Esophagus squamous epithelium (tissue), 5 donors: Measurements from ENCODE around the gene CMTM7. TPM values are rescaled to one million over a fixed set of nuclear protein-coding genes. Genes with fewer than 3 reads are reported as not detected.

Experiments
- DNase-seq: peaks from one replicate; lab custom pipeline; 2025; lab: John Stamatoyannopoulos, UW
- H3K27ac ChIP-seq, 4 donors: fragments of 200-600 bp; sonication (generic); one replicate each; pipeline ENCODE4 v1.5.1; 2016 to 2019; ENCODE audit warnings: mild to moderate bottlenecking in 1 of 4
- H3K27me3 ChIP-seq, 4 donors: fragments of 200-600 bp; sonication (generic); 1 replicate in 3 of 4; 2 replicates in 1 of 4; pipeline versions ENCODE4 v1.5.1 to v1.6.0; 2017 to 2021; ENCODE audit warnings: antibody characterized with exemption in 1 of 4
- H3K36me3 ChIP-seq, 3 donors: fragments of 200-600 bp; sonication (generic); one replicate each; pipeline ENCODE4 v1.5.1; 2016 to 2019
- H3K4me1 ChIP-seq, 3 donors: fragments of 200-600 bp; sonication (generic); one replicate each; pipeline ENCODE4 v1.5.1; 2017 to 2019
- H3K4me3 ChIP-seq, 4 donors: fragments of 200-600 bp; sonication (generic); 1 replicate in 3 of 4; 2 replicates in 1 of 4; pipeline ENCODE4 v1.5.1; 2016 to 2019; ENCODE audit warnings: mild to moderate bottlenecking in 2 of 4, moderate library complexity in 1 of 4
- H3K9me3 ChIP-seq, 3 donors: fragments of 200-600 bp; sonication (generic); one replicate each; pipeline ENCODE4 v1.5.1; 2016 to 2019
- POLR2A ChIP-seq, 4 donors: fragments of 450-650 bp; IDR thresholded peaks; one replicate each; pipeline ENCODE4 v1.6.1; 2017; ENCODE audit warnings: antibody characterized with exemption in 4 of 4, mild to moderate bottlenecking in 4 of 4, moderate library complexity in 3 of 4
- WGBS, 2 donors: methylation state at CpG; one replicate each; pipeline ENCODE4 v1.1.5; 2018; 5-methylcytosine and 5-hydroxymethylcytosine counted together
- intact Hi-C: fragments of 100-400 bp; cut with DNase I; formaldehyde crosslinking; loops from one replicate; pipeline ENCODE4 v1.15.0; 2022
- total RNA-seq, 4 donors: library from RNA; depleted of rRNA; stranded (reverse); fragments of >200 nt; gene quantifications; one replicate each; pipeline ENCODE4 v1.1.0, GENCODE V29; 2016
- TF ChIP-seq, protein P1 (sequence below), 6 experiments: fragments of 450-650 bp in 4 of 6; fragments of 200-600 bp in 2 of 6; sonication (generic) in 2 of 6; IDR thresholded peaks; one replicate each; pipeline ENCODE4 v1.5.1; 2016 to 2019; ENCODE audit warnings: antibody characterized with exemption in 6 of 6, mild to moderate bottlenecking in 4 of 6, moderate library complexity in 4 of 6
- donor health status: DM: yes; HTN: yes; CAD: no.

CMTM7 gene
- total RNA-seq, 4 donors from 2014 or later = 0.35 to 6.7 (median 3.0) TPM; not detected in 1

GRCh38 chr3:32498252-32498651 is 106.6 kb downstream of the CMTM7 start:
- no peak overlapping the region for H3K27ac ChIP-seq
- TF ChIP-seq, protein P1, sequence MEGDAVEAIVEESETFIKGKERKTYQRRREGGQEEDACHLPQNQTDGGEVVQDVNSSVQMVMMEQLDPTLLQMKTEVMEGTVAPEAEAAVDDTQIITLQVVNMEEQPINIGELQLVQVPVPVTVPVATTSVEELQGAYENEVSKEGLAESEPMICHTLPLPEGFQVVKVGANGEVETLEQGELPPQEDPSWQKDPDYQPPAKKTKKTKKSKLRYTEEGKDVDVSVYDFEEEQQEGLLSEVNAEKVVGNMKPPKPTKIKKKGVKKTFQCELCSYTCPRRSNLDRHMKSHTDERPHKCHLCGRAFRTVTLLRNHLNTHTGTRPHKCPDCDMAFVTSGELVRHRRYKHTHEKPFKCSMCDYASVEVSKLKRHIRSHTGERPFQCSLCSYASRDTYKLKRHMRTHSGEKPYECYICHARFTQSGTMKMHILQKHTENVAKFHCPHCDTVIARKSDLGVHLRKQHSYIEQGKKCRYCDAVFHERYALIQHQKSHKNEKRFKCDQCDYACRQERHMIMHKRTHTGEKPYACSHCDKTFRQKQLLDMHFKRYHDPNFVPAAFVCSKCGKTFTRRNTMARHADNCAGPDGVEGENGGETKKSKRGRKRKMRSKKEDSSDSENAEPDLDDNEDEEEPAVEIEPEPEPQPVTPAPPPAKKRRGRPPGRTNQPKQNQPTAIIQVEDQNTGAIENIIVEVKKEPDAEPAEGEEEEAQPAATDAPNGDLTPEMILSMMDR (IDR thresholded peaks at IDR 0.05) = no peak
- TF ChIP-seq POLR2A (IDR thresholded peaks at IDR 0.05) = no peak
- no peak overlapping the region for H3K4me3 ChIP-seq
- DNase-seq = no peak
- H3K9me3 ChIP-seq = no peaks in the 10 kb centered on the region
- peaks cover 0 to 66% (median 33%) of the 10 kb centered on the region in 3 donors for H3K4me1 ChIP-seq
- WGBS, 2 donors = 78 to 79% methylated on average over 3 of the region's 3 CpGs
- H3K27me3 ChIP-seq = no peaks in the 10 kb centered on the region
- no peaks in the 10 kb centered on the region for H3K36me3 ChIP-seq
- intact Hi-C loops = no loop called here

DNA sequence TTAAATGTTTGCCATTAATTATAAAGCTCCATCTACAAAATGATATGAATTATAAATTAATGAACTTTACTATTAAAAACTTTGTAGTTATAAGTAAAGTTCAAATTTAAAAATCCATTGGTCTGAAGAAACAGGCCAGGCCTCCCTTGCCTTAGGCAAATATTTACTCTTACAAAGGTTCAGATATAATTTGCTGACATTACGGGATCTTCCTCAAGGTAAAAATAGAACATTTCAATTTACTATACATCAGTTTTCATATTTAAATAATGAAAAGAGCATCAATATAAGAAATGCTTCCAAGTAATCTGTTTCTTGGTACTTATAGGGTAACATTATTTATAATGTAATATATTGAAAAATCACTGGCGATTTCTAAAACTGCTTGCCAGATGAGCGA is 107.3 kb downstream of the CMTM7 start:
- DNase-seq = no peak
- Histone ChIP-seq H3K4me3 (no peak overlapping the region), H3K9me3 (no peaks in the 10 kb centered on the region), H3K4me1 (peaks cover 0 to 59% (median 33%) of the 10 kb centered on the region in 3 donors), H3K27ac (no peak overlapping the region), H3K36me3 (no peaks in the 10 kb centered on the region), H3K27me3 (no peaks in the 10 kb centered on the region)
- TF ChIP-seq, protein P1 (IDR thresholded peaks at IDR 0.05) = no peak
- no peak for TF ChIP-seq POLR2A (IDR thresholded peaks at IDR 0.05)
- intact Hi-C loops = no loop called here
- 91 to 97% methylated on average over 3 of the region's 3 CpGs for WGBS, 2 donors

- H3K4me1 ChIP-seq = peaks cover 0 to 53% (median 28%) of the 10 kb centered on the region in 3 donors
- TF ChIP-seq, protein P1 (IDR thresholded peaks at IDR 0.05) = no peak
- TF ChIP-seq POLR2A (IDR thresholded peaks at IDR 0.05) = no peak
- no peak overlapping the region for H3K4me3 ChIP-seq
- WGBS, 2 donors = 87 to 89% methylated on average over 2 of the region's 2 CpGs
- no peak overlapping the region for H3K27ac ChIP-seq
- H3K9me3 ChIP-seq = no peaks in the 10 kb centered on the region
- no peaks in the 10 kb centered on the region for H3K36me3 ChIP-seq
- intact Hi-C loops = no loop called here
- no peak for DNase-seq
- H3K27me3 ChIP-seq = no peaks in the 10 kb centered on the region
Observed at GRCh38 chr3:32499585-32499984, 107.9 kb downstream of the CMTM7 start.

- Histone ChIP-seq H3K4me3 (no peak overlapping the region), H3K4me1 (peaks cover 0 to 47% (median 25%) of the 10 kb centered on the region in 3 donors), H3K27ac (no peak overlapping the region), H3K27me3 (no peaks in the 10 kb centered on the region), H3K36me3 (no peaks in the 10 kb centered on the region), H3K9me3 (no peaks in the 10 kb centered on the region)
- DNase-seq = no peak
- intact Hi-C loops = no loop called here
- WGBS, 2 donors = 58 to 62% methylated on average over 2 of the region's 2 CpGs
- no peak for TF ChIP-seq POLR2A (IDR thresholded peaks at IDR 0.05)
- TF ChIP-seq, protein P1 (IDR thresholded peaks at IDR 0.05) = no peak
Observed at GRCh38 chr3:32500231-32500630, 108.6 kb downstream of the CMTM7 start.

GRCh38 chr3:32500880-32501782 is 109.5 kb downstream of the CMTM7 start:
- WGBS, 2 donors = 53 to 70% methylated on average over 24 to 25 of the region's 25 CpGs
- no peaks in the 10 kb centered on the region for H3K27me3 ChIP-seq
- H3K4me1 ChIP-seq = peaks cover 0 to 38% (median 17%) of the 10 kb centered on the region in 3 donors
- peak overlapping the region in 3 of 4 donors; percentile 95 to 99 (median 97) for H3K27ac ChIP-seq
- no peak for TF ChIP-seq POLR2A (IDR thresholded peaks at IDR 0.05)
- no peaks in the 10 kb centered on the region for H3K36me3 ChIP-seq
- no peaks in the 10 kb centered on the region for H3K9me3 ChIP-seq
- H3K4me3 ChIP-seq = peak overlapping the region; percentile 73 to 96 (median 95)
- intact Hi-C loops = no loop called here
- DNase-seq = no peak
